Stimulated activated CD4-positive, alpha-beta T cell treated with anti-CD3 and anti-CD28 coated beads, Interleukin-4, amount 100 ng/mL, for 1 hour (primary cell): ENCODE measurements around the gene PHC2.

Experiments
- DNase-seq: peaks from one replicate; pipeline ENCODE4 v3.0.0-alpha.2; 2020

PHC2 gene

DNA sequence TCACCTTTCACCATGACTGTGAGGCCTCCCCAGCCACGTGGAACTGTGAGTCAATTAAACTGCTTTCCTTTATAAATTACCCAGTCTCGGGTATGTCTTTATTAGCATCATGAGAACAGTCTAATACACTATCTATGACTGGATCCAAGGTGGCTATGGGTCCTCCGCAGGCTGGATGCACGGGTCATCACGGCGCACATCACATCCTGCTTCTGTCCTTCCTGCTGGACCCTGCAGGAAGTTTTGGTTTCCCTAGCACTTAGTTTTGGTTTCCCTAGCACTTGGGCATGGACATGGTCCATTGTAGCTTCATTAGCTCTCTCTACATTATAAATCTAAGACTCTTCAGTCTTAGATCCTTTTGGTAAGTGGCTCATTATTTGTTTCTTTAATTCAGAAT lies 14.2 kb upstream of the PHC2 start:
- no peak for DNase-seq

DNA sequence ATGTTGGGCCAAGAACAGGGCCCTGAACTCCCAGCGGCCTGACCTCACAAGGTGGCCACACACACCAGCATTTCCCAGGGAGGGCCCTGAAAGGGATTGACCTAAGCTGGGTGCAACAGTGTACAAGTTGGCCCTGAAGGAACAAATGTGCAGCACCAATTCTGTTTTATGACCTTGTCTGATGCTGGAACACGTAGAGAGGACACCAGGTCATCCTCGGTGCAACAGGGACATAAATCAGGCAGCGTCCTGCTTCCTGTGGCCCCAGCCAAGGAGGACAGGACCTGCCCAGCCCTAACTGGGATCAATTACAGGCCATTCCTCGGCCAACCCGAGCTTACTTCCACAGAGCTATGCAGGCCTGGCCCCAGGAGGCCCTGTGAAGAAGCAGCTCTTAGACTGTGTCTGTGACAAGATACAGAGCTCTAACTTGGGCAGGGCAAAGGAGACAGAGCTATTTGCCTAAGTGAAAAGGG lies 12.8 kb upstream of the PHC2 start:
- no peak for DNase-seq

DNA sequence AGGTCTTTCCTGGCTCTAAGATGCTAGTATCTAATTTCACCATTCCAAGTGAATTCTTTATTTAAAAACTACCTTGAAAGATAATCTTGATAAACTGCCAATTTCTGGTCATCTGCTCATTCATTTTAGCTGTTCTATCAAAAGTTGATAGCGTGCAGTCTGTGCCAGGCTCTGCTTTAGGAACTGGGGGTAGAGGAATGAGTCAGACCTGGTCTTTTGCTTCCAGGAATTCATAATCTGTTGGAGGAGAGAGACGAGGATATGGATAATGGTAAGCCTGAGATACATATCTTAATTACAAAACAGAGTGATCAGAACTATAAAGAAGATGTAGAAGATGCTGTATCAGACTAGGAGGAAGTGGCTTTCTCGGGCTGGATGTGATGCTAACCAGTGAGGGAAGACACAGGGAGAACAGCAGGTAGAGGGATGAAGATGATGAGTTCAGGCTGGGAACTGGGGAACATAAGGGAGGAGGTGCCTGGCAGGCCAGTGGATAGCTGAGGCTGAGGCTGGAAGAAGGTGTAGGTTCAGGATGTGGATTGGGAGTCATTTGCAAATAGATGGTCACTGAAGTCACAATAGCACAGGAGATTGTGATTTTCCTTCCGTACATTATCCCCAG lies 12.3 kb upstream of the PHC2 start:
- no peak for DNase-seq

DNA sequence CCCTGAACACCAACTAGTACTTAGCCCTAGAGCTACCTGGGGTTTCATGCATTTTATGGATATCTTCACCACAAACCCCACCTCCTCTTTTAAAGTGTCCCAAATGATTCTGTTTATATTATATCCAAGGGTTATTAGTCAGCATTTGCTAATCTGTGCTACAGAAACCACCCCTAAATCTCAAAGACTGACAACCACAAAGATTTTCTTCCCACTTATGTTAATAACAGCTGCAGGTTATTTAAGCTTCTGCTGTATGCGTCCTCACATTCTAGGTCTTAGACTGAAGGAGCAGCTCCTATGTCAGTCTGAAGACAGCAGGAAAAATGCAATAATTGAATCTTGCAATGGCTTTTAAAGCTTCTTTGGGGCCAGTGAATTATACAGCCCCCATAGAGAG lies 11.2 kb upstream of the PHC2 start:
- no peak for DNase-seq

DNA sequence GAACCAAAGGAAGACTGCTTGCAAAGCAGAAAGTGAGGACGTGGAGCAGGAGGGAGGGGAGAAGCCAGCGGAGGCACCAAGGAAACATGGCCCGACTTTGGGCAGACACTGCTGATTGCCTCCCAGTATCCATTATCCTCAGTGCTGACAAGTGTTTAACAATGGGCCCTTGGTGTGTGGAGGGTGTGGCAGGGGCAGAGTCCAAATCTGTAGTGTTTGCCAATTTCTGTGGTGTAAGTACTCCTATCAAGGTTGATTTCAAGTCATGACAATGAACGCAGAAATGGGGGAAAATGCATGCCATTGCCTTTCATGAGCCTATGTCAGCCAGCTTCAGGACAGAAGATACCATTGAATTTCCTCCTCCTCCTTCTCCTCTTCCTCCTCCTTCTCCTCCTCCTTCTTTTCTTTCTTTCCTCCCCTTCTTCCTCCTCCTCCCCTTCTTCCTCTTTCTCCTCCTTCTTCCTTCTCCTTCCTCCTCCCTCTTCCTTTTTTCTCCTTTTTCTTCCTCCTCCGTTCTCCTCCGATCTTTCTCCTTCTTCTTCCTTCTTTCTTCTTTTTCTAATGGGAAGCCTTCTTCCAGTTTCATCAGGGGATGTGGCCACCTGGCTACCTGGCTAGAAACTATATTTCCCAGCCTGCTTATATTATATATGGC lies 10.3 kb upstream of the PHC2 start:
- DNase-seq, result no peak

DNA sequence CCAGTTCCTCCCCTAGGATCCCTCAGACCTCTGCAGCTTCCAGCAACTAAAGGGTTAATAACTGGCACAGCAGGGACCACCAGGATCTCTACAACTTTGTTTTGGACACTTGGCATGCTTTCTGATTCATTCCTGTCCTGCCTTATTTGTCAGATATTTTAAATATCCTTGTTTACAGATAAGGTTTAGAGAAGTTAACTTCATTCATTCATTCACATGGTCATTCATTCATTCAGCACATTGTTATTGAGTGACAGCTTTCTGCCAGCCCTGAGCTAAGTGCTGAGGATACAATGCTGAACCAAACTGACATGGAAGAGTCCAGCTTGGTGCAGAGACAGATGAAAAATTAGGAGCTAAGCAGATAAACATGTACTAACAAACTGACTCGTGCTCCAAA lies 8.8 kb upstream of the PHC2 start:
- no peak for DNase-seq

DNA sequence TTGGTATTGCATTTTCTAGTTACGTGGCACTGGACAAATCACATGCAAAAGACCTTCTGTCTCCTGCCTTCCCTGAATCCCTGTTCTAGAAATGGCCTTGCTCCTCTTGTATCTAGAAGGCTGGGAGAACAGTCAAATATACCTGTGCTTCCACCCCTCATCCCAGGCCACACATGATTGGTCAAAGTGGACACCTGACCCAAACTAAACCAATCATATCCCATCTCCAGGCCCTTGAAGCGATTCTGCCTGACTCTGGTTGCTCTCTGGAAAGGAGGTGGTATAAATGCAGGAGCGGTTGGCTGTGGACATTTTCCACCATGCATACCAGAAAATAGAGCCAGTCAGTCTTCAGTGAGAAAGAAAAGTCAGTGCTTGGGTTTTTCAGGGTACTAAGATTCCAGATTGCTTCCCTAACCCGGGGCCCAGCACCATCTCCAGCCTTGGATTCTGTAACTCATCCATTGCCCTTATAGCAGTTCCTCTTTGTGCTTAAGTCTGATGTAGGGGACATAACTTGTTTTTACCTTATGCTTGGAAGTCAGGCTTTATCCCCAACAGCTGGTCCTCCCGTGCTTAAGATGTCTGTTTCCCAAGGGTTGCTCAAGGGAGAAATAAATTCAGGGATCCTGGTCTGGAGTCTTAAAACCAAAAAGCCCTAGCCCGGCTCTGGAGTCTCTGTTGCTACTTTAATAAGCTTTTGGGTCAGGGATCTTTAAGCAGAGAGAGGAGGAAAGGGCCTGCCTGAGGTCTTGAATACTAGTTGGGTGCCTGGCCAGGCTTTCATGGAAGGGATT lies 7.7 kb upstream of the PHC2 start:
- DNase-seq, result no peak

DNA sequence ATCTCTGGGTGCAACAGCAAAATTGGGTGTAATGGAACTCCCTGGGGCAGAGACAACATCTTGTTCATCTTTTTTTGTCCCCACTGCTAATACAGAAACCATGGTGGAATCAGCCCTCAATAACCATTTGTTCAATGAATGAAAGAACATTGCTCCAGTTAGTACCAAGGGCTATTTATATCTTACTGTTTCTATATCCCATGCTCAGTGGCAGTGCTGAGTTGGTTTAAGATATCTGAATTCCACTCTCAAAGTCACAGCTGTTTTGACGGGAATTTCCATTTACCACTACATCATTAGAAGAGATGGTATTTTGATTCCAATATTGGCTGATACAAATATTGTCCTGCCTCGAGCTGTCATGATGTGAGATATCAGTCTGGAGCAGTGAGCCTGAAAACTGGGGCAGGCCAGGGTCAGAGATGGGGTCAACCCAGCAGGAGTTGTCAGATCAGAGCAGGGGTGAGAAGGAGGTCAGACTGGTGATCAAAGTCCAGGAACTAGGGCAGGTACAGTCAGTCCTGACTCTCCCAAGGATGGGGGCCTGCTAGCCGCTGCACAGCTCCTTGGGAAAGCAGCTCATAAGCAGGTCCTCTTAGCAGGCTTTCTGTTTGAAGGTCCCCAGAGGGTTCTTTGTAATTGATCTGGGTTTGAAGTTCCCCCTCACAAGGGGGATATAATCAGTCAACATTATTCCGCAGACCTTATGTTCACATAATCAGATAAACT lies 5.8 kb upstream of the PHC2 start:
- DNase-seq, result no peak

DNA sequence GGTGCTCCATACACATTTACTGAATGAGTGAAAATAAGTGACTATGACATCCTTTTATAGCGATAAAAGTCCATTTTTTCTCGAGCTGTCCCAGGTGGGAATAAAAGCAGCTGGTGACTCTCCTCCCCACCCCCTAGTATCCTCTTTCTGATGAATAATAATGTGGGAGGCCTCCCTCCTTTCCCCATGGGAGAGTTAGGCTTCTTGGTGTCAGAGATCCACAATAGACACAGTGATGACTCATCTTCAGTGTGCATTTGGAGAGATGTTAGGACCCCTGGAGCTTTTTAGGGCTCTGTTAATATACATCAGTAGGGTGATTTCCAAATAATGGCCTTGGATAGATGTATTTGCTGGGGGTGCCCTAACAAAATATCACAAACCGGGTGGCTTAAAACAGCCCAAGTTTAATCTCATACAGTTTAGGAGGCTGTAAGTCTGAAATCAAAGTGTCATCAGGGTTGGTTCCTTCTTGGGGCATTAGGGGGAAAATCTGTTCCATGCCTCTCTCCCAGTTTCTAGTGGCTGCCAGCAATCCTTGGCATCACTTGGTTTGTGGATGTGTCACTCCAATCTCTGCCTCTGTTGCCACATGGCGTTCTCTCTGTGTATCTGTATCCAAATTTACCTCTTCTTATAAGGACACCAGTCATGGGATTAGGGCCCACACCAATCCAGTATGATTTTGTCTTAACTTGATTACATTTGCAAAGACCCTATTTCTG lies 4.4 kb upstream of the PHC2 start:
- DNase-seq, result no peak

DNA sequence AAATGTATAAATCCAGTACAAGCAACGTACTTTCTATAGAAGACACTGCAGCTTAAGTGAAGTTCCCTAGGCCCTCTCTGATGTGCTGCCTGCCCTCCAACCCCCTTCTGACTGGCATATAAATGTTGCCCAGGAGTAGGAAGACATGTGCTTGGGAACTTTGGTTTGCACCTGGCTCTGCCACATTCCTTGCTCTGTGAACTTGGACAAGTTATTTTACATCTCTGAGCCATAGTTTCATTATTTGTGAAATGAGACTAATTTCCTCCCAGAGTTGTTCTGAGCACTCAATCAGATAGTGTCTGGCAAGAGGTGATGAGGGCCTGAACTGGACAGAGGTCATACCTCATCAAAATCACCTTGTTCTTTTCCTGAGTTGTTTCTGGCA lies 3.5 kb upstream of the PHC2 start:
- no peak for DNase-seq

DNA sequence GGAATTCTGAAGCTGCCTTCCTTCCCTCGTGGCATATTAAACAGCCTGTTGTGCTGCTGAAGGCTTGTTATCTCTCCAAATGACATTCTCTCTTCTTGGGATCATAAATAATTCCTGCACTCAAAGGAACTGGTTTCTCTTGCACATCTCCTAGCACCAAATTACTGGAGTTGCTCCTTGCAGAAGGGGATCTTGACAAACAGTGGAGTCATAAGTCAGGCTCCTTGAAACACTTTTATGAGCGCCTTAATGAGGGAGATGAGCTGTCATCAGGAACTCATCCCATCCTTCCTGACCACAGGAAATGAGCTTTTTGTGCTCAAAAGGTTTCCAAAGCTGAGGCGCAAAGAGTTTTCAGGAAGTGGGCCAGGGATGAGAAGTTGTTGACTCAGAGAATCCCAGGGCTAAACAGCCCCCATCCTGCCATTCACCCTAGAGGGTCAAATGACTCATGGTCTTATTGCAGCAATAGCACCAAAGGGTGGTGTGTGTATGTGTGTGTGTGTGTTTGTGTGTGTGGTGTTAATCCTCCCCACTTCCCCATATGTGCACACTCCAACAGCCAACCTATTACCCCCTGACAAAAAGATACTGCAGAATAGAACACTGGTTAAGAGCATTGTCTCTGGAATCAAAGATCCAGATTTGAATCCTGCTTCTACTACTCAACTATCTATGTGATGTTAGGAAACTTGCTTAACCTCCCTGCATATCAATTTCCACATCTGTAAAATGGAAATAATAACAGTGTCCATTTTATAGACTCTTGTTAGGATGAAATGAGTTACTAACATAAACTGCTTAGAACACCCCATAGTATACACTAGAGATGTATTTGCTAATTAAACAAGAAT lies 2.8 kb upstream of the PHC2 start:
- no peak for DNase-seq

DNA sequence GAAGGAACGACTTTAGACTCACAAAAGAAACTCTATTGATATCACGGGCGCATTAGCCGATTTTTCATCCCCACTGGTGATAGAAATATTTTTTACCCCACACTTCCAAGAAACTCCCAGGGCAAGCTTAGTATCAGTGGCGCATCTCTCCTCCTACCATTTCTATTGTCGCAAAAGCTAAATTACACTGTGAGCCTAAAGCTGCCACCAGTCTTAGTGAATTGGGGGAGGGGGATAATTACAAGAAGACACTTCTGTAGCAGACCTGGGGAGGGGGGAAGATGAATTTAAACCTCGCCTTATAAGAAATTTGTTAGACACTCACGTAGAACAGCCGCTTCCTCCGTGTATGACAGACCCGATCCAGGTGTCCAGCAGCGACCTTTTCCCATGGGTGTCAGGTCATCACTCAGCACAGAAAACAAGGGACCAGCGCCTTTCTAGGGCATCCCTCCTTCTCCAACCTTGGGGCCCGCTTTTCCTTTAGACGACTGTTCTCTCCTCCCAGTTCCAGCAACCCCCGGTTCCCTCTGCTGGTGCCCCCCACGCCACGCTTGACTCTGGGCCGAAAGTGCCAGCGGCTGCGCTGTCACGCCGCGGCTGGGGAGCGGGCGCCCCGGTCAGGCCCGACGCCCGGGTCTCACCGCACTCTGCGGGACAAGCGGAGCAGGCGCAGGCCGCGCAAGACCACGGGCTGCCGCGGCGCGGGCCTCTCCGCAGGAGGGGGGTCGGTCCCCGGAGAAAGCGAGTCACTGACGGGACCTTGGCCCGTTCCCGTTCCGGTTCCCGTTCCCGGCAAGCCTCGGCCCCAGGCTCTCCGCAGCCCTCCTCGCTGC lies 821 bp downstream of the PHC2 start:
- DNase-seq, result peak; percentile 11

DNA sequence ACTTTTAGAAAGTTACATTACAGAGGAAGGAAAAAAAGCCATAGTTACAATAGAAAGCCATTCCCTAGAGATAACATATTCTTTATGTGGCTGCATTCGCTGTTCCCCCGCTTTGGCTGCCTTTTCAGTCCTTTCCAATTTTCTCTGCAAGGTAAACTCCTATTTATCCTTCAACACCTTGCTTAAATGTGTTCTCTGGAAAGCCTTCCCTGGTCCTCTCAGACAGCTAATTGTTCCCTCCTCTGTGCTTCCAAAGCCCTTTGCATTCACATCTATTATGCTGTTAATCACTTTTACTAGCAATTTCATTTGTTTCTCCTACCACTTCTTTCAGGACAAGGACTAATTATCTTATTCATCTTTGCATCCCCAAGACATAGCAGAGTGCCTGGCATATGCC lies 1.6 kb downstream of the PHC2 start:
- no peak for DNase-seq

DNA sequence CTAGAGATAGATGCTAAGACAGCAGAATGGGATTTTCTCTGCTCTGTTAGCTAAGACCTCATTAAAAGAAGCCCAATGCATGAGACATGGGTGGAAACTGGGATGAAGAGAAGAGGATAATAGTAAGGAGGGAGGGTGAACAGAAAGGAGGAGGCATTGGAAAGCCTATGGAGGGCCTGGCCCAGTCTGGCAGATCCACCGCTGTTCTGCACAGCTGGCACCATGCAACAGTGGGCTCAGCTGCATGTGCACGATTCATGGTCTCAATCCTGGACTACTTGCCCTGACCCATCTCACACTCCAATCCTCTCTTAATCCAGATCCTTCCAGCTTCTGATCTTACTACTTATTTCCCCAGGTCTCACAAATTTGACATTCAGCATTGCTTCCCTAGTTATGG lies 2.2 kb downstream of the PHC2 start:
- DNase-seq, result no peak

DNA sequence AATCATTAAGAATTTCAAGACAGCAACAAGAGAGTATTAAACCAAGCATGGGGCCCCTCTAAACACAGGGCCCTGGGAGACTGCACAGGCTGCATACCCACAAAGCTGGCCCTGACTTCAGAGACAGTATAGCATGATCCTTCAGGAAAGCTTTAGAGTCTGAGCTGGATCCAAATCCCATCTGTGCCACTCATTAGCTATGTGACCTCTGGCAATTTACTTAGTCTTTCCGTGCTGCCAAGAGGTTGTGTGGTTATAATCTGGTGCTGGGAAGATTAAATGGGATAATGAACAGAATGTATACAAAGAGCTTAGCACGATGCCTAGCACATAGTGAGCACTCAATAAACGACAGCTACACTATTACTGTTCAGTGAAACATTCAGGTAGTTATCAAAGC lies 4.0 kb downstream of the PHC2 start:
- DNase-seq, result no peak

DNA sequence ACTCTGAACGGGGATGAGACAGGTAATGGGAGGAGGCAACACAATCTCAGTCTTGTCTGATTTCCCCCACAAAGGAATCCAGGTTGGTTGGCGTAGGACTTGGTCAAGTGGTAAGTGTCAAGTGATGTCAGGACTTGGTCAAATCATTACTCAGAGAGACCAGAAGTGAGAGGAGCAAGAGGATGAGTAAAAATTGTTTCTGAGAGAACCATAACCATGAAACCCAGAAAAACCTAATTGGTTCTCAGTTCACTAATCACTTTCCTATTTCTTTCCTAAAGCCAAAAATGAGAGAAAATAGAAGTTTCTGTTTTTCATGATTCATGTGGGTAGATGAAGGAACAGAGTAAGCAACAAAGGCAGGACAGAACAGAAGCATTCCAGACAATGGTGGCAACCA lies 5.0 kb downstream of the PHC2 start:
- DNase-seq, result no peak

DNA sequence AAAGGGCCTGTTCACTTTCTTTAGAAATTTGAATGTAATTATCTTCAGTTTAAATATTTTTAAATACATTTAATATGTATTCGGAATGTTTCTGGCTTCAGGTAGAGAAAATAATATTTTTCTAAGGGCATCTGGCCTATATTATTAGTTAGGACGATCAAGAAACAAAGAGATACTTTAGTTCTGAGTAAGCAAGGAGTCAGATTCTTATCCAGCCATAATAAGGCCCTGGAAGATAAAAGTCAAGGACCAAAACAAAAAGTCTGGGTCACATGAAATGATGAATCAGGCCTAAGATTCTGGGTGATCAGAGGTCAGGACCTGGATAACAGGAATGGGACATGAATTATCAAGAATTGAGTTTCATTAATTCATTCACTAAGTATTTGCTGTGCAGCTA lies 6.3 kb downstream of the PHC2 start:
- DNase-seq, result no peak

DNA sequence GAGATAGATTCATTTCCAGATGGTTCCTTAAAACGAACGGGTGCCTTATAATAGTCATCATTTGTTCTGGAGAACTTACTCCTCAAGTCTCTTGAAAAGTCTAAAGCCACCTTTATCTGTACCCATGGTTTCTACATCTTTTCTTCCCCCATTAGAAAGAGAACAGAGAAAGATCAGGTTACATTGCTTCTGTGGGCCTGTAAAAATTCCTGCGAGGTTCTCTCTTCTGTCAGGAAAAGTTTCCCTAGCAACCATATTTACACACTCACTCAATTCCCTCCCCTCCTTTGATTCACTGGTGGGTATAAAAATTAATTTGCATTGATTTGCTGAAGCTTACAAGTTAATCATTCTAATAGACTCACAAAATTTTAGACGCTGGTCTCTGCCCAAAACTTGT lies 6.7 kb downstream of the PHC2 start:
- no peak for DNase-seq

DNA sequence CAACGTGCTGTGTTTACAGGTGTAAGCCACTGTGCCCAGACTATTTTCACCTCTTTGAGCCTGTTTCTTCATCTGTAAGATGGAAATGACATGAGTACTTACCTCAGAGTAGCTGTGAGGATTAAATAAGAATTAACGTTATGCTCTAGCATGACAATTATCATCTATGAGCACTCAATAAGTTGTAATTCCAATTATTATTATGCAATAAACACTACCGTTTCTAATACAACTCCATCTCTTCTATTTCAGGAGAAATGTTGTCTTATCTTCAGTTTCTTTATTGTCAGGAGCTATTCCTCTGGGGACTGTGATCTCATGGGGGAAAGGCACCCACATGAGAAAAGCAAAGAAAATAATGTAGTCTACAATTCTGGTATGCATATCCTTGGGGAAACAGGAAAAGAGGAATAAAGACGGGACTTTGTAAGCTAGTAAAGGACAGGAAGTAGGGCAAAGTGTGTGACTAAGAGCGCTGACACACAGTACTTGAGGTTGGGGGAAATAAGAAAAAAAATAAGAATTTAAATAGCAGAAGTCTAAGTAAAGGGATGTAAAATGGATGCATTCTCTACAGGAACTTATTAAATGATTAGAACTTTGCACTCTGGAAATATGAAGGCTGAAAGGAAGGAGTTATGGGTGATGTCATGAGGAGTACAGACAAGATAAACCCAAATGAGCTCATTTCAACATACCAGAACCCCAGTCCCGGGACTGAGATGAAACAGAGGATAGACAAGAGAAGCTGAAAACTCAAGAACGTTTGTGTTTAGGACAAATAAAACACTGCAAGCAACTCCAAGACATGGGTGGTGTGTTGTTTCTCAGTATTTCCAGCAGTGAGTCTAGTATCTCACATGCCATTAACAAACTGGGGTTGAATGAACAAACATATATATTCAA lies 9.8 kb downstream of the PHC2 start:
- no peak for DNase-seq

DNA sequence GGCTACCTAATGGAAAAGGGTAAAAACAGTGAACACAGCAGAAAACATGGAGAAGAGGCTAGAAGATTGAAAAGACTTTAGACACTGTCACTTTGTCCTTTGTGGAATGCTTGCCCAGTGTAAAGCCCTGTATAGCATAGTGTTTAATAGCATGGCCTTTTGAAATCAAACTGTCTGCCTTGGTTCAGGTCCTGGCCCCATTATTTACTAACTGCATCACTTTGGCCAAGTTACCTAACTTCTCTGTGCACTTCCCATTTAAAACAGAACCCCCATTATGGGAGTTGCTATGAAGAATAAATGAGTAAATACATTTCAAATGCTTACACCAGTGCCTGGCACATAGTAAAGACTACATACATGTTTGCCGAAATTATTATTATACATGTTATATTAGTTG lies 12.1 kb downstream of the PHC2 start:
- no peak for DNase-seq
